ENCODE measurements around the gene SOX10. TPM values are rescaled to one million over a fixed set of nuclear protein-coding genes. Genes with fewer than 3 reads are reported as not detected.

SOX10 gene
- total RNA-seq, 4 donors from 2014 or later = 59.9 to 94.0 (median 84.2) TPM

- H3K27ac ChIP-seq = peak overlapping the region; percentile 79 to 96 (median 86)
- no peak for DNase-seq (ENCODE audit: low spot score in 2 of 2)
- TF ChIP-seq EP300 (IDR thresholded peaks at IDR 0.05) (peak in 1 of 2 donors; percentile 21), POLR2A (IDR thresholded peaks at IDR 0.05) (no peak)
- TF ChIP-seq, protein P1, sequence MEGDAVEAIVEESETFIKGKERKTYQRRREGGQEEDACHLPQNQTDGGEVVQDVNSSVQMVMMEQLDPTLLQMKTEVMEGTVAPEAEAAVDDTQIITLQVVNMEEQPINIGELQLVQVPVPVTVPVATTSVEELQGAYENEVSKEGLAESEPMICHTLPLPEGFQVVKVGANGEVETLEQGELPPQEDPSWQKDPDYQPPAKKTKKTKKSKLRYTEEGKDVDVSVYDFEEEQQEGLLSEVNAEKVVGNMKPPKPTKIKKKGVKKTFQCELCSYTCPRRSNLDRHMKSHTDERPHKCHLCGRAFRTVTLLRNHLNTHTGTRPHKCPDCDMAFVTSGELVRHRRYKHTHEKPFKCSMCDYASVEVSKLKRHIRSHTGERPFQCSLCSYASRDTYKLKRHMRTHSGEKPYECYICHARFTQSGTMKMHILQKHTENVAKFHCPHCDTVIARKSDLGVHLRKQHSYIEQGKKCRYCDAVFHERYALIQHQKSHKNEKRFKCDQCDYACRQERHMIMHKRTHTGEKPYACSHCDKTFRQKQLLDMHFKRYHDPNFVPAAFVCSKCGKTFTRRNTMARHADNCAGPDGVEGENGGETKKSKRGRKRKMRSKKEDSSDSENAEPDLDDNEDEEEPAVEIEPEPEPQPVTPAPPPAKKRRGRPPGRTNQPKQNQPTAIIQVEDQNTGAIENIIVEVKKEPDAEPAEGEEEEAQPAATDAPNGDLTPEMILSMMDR (IDR thresholded peaks at IDR 0.05) = peak in 1 of 5 experiments; percentile 23
- WGBS, 2 donors = 32% methylated on average over 16 of the region's 16 CpGs
- no peak overlapping the region for H3K4me3 ChIP-seq
- H3K4me1 ChIP-seq = peaks cover 0 to 98% (median 75%) of the 10 kb centered on the region in 4 donors
- no peaks in the 10 kb centered on the region for H3K36me3 ChIP-seq
- no peaks in the 10 kb centered on the region for H3K27me3 ChIP-seq
- H3K9me3 ChIP-seq = no peaks in the 10 kb centered on the region
These were observed 46.2 kb upstream of the SOX10 start for GRCh38 chr22:38030311-38031133.

GRCh38 chr22:38029901-38030300, 45.5 kb upstream of the SOX10 start:
- Histone ChIP-seq H3K27me3 (no peaks in the 10 kb centered on the region), H3K4me1 (peaks cover 0 to 98% (median 72%) of the 10 kb centered on the region in 4 donors), H3K4me3 (no peak overlapping the region), H3K36me3 (no peaks in the 10 kb centered on the region), H3K9me3 (no peaks in the 10 kb centered on the region), H3K27ac (peak overlapping the region; percentile 79 to 96 (median 86))
- 36 to 38% methylated on average over 5 of the region's 5 CpGs for WGBS, 2 donors
- DNase-seq (ENCODE audit: low spot score in 2 of 2) = no peak
- TF ChIP-seq EP300 (IDR thresholded peaks at IDR 0.05) = no peak
- TF ChIP-seq, protein P1 (IDR thresholded peaks at IDR 0.05) = no peak
- no peak for TF ChIP-seq POLR2A (IDR thresholded peaks at IDR 0.05)

- Histone ChIP-seq H3K36me3 (no peaks in the 10 kb centered on the region), H3K27me3 (no peaks in the 10 kb centered on the region), H3K4me3 (no peak overlapping the region), H3K27ac (peak overlapping the region; percentile 79 to 96 (median 86)), H3K4me1 (peaks cover 0 to 98% (median 69%) of the 10 kb centered on the region in 4 donors), H3K9me3 (no peaks in the 10 kb centered on the region)
- TF ChIP-seq, protein P1 (IDR thresholded peaks at IDR 0.05) = no peak
- TF ChIP-seq POLR2A (IDR thresholded peaks at IDR 0.05) (no peak), EP300 (IDR thresholded peaks at IDR 0.05) (no peak)
- DNase-seq (ENCODE audit: low spot score in 2 of 2) = no peak
These were observed 45.0 kb upstream of the SOX10 start for GRCh38 chr22:38029370-38029769.

GRCh38 chr22:38028344-38029130, 44.2 kb upstream of the SOX10 start:
- Histone ChIP-seq H3K36me3 (no peaks in the 10 kb centered on the region), H3K4me3 (no peak overlapping the region), H3K4me1 (peaks cover 0 to 93% (median 62%) of the 10 kb centered on the region in 4 donors), H3K9me3 (no peaks in the 10 kb centered on the region), H3K27ac (peak overlapping the region; percentile 73 to 96 (median 86)), H3K27me3 (no peaks in the 10 kb centered on the region)
- WGBS, 2 donors = 69 to 71% methylated on average over 15 of the region's 15 CpGs
- TF ChIP-seq, protein P1 (IDR thresholded peaks at IDR 0.05) = no peak
- TF ChIP-seq EP300 (IDR thresholded peaks at IDR 0.05) = no peak
- no peak for DNase-seq (ENCODE audit: low spot score in 2 of 2)

GRCh38 chr22:38027487-38027886, 43.1 kb upstream of the SOX10 start:
- Histone ChIP-seq H3K27me3 (no peaks in the 10 kb centered on the region), H3K36me3 (no peaks in the 10 kb centered on the region), H3K27ac (peak overlapping the region; percentile 73 to 96 (median 86)), H3K4me3 (no peak overlapping the region), H3K4me1 (peaks cover 0 to 87% (median 53%) of the 10 kb centered on the region in 4 donors), H3K9me3 (no peaks in the 10 kb centered on the region)
- WGBS, 2 donors = 48 to 52% methylated on average over 9 of the region's 9 CpGs
- DNase-seq (ENCODE audit: low spot score in 2 of 2) = no peak
- TF ChIP-seq EP300 (IDR thresholded peaks at IDR 0.05) (no peak), POLR2A (IDR thresholded peaks at IDR 0.05) (no peak)
- TF ChIP-seq, protein P1 (IDR thresholded peaks at IDR 0.05) = no peak

All from tibial nerve (tissue), 4 donors.